ENCODE data around the gene TMEM184B. TPM values are rescaled to one million over a fixed set of nuclear protein-coding genes. Genes with fewer than 3 reads are reported as not detected.
A peak's percentile ranks its signal among the peaks of the same experiment; 100 is the strongest.

TMEM184B gene
- polyA plus RNA-seq, 1 donor (not counting 4 experiments of a cell fraction or from before 2014, with no cell fraction given), result 18.8 TPM

- H3K9me3 ChIP-seq (ENCODE audit: control insufficient read depth, low read depth, low read length), result no peaks in the 10 kb centered on the region
- no peak overlapping the region for H3K27ac ChIP-seq (ENCODE audit: control insufficient read depth, insufficient read depth, low read length)
- H2AFZ ChIP-seq (ENCODE audit: control insufficient read depth, low read length), result no peak overlapping the region
- H3K4me3 ChIP-seq (ENCODE audit: control insufficient read depth in 2 of 3, extremely low read depth in 1 of 3, insufficient read depth in 2 of 3, low read depth in 1 of 3, low read length in 3 of 3), result no peak overlapping the region
- no peak for TF ChIP-seq EZH2 (IDR thresholded peaks at IDR 0.05; ENCODE audit: low read length)
- peaks cover 14 to 20% of the 10 kb centered on the region in 2 experiments for H3K36me3 ChIP-seq (ENCODE audit: control insufficient read depth in 2 of 2, extremely low read depth in 1 of 2, insufficient read depth in 2 of 2, low read length in 2 of 2)
- H3K9me1 ChIP-seq (ENCODE audit: control insufficient read depth, extremely low read depth, insufficient read depth, low read length), result peaks cover 4% of the 10 kb centered on the region
- no peak for FAIRE-seq
- H4K20me1 ChIP-seq (ENCODE audit: control insufficient read depth, extremely low read depth, insufficient read depth, low read length), result no peaks in the 10 kb centered on the region
- H3K79me2 ChIP-seq (ENCODE audit: control insufficient read depth, insufficient read depth, low read length), result no peaks in the 10 kb centered on the region
- no peaks in the 10 kb centered on the region for H3K27me3 ChIP-seq (ENCODE audit: control insufficient read depth, extremely low read depth, insufficient read depth, low read length)
- H3K4me1 ChIP-seq (ENCODE audit: control insufficient read depth, extremely low read depth, insufficient read depth, low read length), result peaks cover 52% of the 10 kb centered on the region
- H3K4me2 ChIP-seq (ENCODE audit: control insufficient read depth, extremely low read depth, insufficient read depth, low read depth, low read length), result no peak overlapping the region
- H3K9ac ChIP-seq (ENCODE audit: control insufficient read depth, extremely low read depth, insufficient read depth, low read length), result no peak overlapping the region
- no peak for DNase-seq (ENCODE audit: low read depth, low spot score)
- dilution Hi-C loops (cut with MboI; ENCODE audit: extremely low pct_ligation_motif_present, low sequenced_read_pairs), result no loop called here
These were observed 51.4 kb downstream of the TMEM184B start for GRCh38 chr22:38221407-38221806.

DNA sequence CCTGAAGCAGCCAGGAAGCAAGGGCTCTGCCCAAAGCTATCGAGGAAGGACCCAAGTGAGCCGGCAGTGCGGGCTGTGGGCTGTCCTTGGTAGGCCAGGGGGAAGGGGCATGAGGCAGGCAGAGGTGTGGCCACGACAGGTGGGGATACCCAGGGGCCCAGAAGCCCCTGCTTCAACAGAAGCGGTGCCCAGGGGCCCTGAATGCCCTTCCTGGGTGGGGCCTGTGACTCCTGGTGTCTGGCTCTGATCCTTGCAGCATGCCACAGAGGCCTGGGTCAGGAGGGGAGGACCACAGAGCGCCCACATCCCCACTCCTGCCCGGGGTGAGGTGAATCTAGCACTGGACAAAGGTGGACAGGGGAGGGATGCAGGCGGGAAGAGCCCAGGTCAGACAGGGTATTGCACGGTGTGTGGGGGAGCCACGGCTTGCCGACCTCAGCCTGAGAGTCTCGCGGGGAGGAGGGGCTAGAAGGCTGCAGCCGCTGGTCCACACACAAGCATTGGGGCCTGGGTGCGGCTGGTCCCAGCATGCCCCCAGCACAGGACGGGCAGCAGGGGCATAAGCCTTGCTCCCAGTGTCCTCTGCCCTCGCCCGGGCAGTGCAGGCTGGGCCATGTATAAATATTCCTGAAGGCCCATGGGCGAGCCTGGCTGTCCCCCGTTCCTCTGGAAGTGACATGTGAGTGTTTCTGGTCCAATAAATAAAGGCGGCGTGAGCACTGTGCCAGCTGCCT is 52.0 kb downstream of the TMEM184B start:
- DNase-seq (ENCODE audit: low read depth, low spot score), result no peak
- Histone ChIP-seq H3K79me2 (ENCODE audit: control insufficient read depth, insufficient read depth, low read length) (no peaks in the 10 kb centered on the region), H3K36me3 (ENCODE audit: control insufficient read depth in 2 of 2, extremely low read depth in 1 of 2, insufficient read depth in 2 of 2, low read length in 2 of 2) (peaks cover 11 to 18% of the 10 kb centered on the region in 2 experiments), H3K4me3 (ENCODE audit: control insufficient read depth in 2 of 3, extremely low read depth in 1 of 3, insufficient read depth in 2 of 3, low read depth in 1 of 3, low read length in 3 of 3) (no peak overlapping the region), H3K4me1 (ENCODE audit: control insufficient read depth, extremely low read depth, insufficient read depth, low read length) (peaks cover 52% of the 10 kb centered on the region), H4K20me1 (ENCODE audit: control insufficient read depth, extremely low read depth, insufficient read depth, low read length) (no peaks in the 10 kb centered on the region), H3K4me2 (ENCODE audit: control insufficient read depth, extremely low read depth, insufficient read depth, low read depth, low read length) (no peak overlapping the region), H3K9ac (ENCODE audit: control insufficient read depth, extremely low read depth, insufficient read depth, low read length) (peak overlapping the region; percentile 87), H3K9me3 (ENCODE audit: control insufficient read depth, low read depth, low read length) (no peaks in the 10 kb centered on the region), H3K27ac (ENCODE audit: control insufficient read depth, insufficient read depth, low read length) (peak overlapping the region; percentile 99), H3K27me3 (ENCODE audit: control insufficient read depth, extremely low read depth, insufficient read depth, low read length) (no peaks in the 10 kb centered on the region), H2AFZ (ENCODE audit: control insufficient read depth, low read length) (no peak overlapping the region), H3K9me1 (ENCODE audit: control insufficient read depth, extremely low read depth, insufficient read depth, low read length) (peaks cover 4% of the 10 kb centered on the region)
- TF ChIP-seq CTCF (optimal IDR thresholded peaks at IDR 0.05 in 1 of 3, IDR thresholded peaks at IDR 0.05 in 1 of 3, conservative IDR thresholded peaks at IDR 0.05 in 1 of 3; ENCODE audit: extremely low read depth in 1 of 3, insufficient read depth in 2 of 3, low read length in 3 of 3) (no peak), EZH2 (IDR thresholded peaks at IDR 0.05; ENCODE audit: low read length) (no peak)
- FAIRE-seq, result no peak
- dilution Hi-C loops (cut with MboI; ENCODE audit: extremely low pct_ligation_motif_present, low sequenced_read_pairs), result no loop called here

All from keratinocyte (primary cell).